Kidney epithelial cell (primary cell): ENCODE data around the gene IL5RA. TPM values are rescaled to one million over a fixed set of nuclear protein-coding genes. Genes with fewer than 3 reads are reported as not detected.

Experiments used
- DNase-seq: peaks from one replicate; pipeline ENCODE4 v3.0.0-alpha.2; 2010; ENCODE audit warnings: low read depth
- H3K27me3 ChIP-seq: 2 replicates; pipeline ENCODE4 v1.6.0; 2011; ENCODE audit warnings: low read length; ENCODE audit not compliant: control insufficient read depth, insufficient read depth
- H3K36me3 ChIP-seq: 2 replicates; pipeline ENCODE4 v1.5.1; 2011; ENCODE audit warnings: low read length; ENCODE audit not compliant: control insufficient read depth, insufficient read depth
- H3K4me3 ChIP-seq: 2 replicates; pipeline ENCODE4 v1.5.1; 2011; ENCODE audit warnings: low read depth, mild to moderate bottlenecking, control low read depth, low read length
- total RNA-seq: library from RNA; depleted of rRNA; stranded (reverse); fragments of >200 nt; gene quantifications from 2 replicates; pipeline ENCODE4 v1.2.3, GENCODE V29; 2015
- TF ChIP-seq, protein P1 (sequence below): IDR thresholded peaks from 2 replicates; pipeline ENCODE4 v1.5.1; 2011; ENCODE audit warnings: mild to moderate bottlenecking, moderate library complexity, low read length, control low read depth, inconsistent platforms; ENCODE audit not compliant: insufficient read depth, poor library complexity, severe bottlenecking

IL5RA gene
- total RNA-seq, 1 donor from 2014 or later, result not detected

GRCh38 chr3:3105815-3106214 lies 4.4 kb downstream of the IL5RA start:
- Histone ChIP-seq H3K36me3 (no peaks in the 10 kb centered on the region), H3K27me3 (no peaks in the 10 kb centered on the region), H3K4me3 (no peak overlapping the region)
- no peak for DNase-seq
- TF ChIP-seq, protein P1, sequence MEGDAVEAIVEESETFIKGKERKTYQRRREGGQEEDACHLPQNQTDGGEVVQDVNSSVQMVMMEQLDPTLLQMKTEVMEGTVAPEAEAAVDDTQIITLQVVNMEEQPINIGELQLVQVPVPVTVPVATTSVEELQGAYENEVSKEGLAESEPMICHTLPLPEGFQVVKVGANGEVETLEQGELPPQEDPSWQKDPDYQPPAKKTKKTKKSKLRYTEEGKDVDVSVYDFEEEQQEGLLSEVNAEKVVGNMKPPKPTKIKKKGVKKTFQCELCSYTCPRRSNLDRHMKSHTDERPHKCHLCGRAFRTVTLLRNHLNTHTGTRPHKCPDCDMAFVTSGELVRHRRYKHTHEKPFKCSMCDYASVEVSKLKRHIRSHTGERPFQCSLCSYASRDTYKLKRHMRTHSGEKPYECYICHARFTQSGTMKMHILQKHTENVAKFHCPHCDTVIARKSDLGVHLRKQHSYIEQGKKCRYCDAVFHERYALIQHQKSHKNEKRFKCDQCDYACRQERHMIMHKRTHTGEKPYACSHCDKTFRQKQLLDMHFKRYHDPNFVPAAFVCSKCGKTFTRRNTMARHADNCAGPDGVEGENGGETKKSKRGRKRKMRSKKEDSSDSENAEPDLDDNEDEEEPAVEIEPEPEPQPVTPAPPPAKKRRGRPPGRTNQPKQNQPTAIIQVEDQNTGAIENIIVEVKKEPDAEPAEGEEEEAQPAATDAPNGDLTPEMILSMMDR, result no peak

DNA sequence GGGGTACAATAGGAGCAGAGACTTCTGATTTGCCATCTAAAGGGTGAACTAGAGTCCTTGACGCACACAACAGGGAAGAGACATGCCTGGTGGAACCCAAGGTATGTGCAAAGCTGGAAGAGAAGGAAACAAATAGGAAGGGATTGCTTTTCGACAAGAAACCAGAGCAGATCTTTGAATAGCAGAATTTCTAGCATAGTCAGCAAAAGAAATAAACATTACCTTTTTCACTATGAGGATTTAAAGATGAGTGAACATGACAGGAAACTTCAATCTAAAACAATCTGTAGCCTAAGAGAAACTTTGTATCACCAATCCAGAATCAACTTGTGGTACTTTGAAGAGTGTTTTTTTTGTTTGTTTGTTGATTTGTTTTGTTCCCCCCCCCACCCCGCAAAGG lies 4.9 kb downstream of the IL5RA start:
- Histone ChIP-seq H3K36me3 (no peaks in the 10 kb centered on the region), H3K4me3 (no peak overlapping the region), H3K27me3 (no peaks in the 10 kb centered on the region)
- TF ChIP-seq, protein P1, result no peak
- no peak for DNase-seq

DNA sequence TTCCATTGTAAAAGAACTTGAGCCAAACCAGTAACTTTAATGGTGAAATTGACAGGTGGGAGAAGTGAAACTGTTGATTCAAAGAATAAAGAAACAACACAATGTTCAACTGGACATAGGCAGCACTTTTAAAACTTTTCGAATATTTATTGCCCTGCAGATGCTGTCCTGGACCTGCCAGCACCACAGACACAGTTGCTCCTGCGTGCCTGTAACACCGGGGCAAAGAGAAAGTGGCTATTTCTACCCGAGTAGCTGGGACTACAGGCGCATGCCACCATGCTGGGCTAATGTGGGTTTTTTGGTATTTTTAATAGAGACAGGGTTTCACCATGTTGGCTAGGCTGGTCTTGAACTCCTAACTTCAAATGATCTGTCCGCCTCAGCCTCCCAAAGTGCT lies 7.4 kb downstream of the IL5RA start:
- TF ChIP-seq, protein P1, result no peak
- Histone ChIP-seq H3K27me3 (no peaks in the 10 kb centered on the region), H3K36me3 (no peaks in the 10 kb centered on the region), H3K4me3 (no peak overlapping the region)
- no peak for DNase-seq

DNA sequence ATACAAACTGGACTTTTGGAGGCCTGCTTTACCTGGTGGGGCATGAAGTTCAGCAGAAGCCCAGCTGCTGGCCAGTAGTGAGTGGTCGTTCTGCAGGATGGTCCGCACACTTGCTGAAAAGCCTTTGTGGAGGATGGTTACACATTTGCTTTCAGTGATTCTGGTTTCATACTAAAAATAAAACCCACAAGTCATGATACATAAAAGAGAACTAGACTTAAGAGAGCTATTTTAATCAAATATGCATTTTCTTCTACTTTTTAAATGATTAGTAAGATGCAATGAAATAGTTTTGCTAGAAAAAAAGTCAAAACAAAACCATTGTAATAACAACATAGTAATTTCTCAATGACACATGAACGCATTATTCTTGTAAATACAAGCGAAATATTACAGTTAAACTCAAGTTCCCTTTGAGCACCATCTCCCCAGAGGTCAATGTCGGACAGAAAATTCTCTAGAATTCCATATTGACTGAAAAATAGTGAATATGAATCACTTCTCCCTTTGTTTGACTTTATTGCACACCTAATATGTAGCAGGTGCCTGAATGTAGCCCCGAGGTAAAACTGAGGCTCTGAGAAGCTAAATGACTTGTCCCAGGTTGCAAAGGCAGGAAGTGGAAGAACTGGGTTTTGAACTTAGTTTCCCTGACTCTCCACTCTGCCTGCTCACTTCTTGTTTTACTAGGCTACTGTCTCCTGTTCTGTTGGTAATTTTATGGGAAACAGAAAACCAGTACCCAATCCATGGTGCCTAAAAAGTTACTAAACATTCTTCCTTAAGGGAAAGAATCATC lies 8.3 kb downstream of the IL5RA start:
- no peak overlapping the region for H3K4me3 ChIP-seq
- TF ChIP-seq, protein P1, result no peak

DNA sequence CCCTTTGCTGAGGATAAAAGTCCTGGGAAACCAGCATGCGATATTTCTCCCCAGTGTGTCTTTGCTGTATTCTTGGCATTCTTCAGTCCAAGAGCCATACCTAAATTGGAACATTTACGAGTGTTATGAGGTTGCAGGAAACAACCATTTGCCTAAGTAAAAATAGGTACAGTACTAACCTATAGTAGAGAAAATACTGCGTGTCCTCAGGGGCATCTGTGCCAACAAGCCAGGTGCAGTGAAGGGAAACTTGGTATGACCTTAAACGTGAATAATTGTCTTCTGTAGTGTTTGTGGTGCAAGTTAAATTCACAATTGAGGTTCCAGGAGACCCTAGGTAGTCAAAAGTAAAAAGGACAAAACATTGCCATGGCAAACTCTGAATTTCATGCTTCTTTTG lies 12.2 kb downstream of the IL5RA start:
- Histone ChIP-seq H3K27me3 (no peaks in the 10 kb centered on the region), H3K36me3 (no peaks in the 10 kb centered on the region), H3K4me3 (no peak overlapping the region)
- TF ChIP-seq, protein P1, result no peak
- DNase-seq, result no peak

More for the DNA sequence above, 8.3 kb downstream of the IL5RA start:
- no peak for DNase-seq
- Histone ChIP-seq H3K27me3 (no peaks in the 10 kb centered on the region), H3K36me3 (no peaks in the 10 kb centered on the region)

DNA sequence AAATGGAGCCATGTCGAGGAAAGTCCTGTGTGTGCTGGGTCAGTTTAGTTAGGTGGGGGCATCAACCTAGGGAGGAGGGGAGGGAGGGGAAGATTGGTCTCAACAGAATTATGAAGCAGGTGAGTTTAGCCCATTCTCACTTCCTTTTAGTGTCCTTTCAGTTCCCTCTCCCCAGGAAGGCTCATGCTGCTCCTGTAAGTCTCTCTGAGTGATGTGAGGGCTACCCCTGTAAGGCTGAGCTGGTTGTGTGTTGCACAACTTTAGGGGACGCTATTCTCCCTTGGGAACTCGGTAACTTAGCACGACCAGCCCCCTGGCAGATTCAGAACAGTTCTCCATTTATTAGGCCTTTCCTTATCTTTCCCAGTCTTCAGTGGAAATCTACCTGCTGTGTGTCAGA lies 21.2 kb downstream of the IL5RA start:
- Histone ChIP-seq H3K4me3 (no peak overlapping the region), H3K27me3 (no peaks in the 10 kb centered on the region), H3K36me3 (no peaks in the 10 kb centered on the region)
- DNase-seq, result no peak
- TF ChIP-seq, protein P1, result no peak
